HG03442 (cell line): ENCODE results near the gene RNF213.
"Not testable (repeated sequence)": the region's sequence is repeated elsewhere in the genome, so short reads cannot be mapped to it uniquely, and the experiment has no call there.

Experiments
- ATAC-seq: cut with Tn5 transposase; IDR thresholded peaks from one replicate; pipeline ENCODE4 v1.9.1; 2021; ENCODE audit warnings: mild to moderate bottlenecking, moderate library complexity; ENCODE audit not compliant: unreplicated experiment

Gene RNF213

GRCh38 chr17:80408872-80409271 lies 148.2 kb downstream of the RNF213 start:
- ATAC-seq = no peak

GRCh38 chr17:80409626-80410025 lies 149.0 kb downstream of the RNF213 start:
- ATAC-seq = no peak

- ATAC-seq = not testable (repeated sequence)
Measured at GRCh38 chr17:80410441-80411087, 149.9 kb downstream of the RNF213 start.

- no peak for ATAC-seq
Measured at GRCh38 chr17:80413771-80414507, 153.3 kb downstream of the RNF213 start.

- no peak for ATAC-seq
Measured at GRCh38 chr17:80414508-80414802, 153.8 kb downstream of the RNF213 start.

DNA sequence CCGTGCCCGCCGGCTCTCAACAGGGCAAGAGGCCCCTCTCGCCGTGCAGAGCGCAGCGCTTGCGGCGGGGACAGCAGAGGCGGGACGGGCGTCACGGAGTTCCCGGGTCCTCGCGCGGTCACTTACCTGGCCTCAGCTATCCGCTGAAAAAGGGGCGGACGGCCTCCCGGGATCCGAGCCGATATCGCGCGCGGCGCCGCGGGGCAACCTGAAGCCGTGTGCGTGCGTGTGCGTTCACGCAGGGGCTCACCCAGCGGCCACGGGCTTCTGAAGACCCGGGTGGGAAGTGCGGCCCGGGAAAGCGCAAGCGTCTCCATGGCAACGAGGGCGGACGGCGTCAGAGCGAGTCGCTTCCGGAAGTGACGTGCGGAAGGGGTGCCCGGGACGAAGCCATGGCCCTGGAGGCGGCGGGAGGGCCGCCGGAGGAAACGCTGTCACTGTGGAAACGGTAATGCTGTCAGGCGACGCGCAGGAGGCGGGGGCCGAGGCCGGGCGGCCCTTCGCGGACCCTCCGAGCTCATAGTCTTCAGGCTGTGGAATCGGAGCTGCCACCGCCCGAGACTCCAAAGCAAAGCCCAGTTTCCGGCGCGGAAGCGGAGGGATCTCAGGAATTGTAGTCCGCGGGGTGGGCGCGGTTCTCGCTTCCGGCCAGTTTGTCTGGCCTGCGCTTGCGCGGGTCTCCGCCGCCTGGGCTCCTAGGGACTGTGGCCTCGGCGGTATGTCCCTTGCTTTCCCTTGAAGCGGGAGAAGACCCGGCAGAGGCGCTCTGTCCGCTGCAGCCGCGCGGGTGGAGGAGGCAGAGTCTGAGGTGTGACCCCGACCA lies 154.4 kb downstream of the RNF213 start, which contains the start of gene ENDOV:
Gene ENDOV, plus strand, starts transcription at position 365 of the 823 bp plus-strand sequence. Its CDS starts 28 bp downstream, at position 393.
- peak; percentile 94 for ATAC-seq

- peak; percentile 11 for ATAC-seq
Measured at GRCh38 chr17:80415626-80416137, 155.0 kb downstream of the RNF213 start.

DNA sequence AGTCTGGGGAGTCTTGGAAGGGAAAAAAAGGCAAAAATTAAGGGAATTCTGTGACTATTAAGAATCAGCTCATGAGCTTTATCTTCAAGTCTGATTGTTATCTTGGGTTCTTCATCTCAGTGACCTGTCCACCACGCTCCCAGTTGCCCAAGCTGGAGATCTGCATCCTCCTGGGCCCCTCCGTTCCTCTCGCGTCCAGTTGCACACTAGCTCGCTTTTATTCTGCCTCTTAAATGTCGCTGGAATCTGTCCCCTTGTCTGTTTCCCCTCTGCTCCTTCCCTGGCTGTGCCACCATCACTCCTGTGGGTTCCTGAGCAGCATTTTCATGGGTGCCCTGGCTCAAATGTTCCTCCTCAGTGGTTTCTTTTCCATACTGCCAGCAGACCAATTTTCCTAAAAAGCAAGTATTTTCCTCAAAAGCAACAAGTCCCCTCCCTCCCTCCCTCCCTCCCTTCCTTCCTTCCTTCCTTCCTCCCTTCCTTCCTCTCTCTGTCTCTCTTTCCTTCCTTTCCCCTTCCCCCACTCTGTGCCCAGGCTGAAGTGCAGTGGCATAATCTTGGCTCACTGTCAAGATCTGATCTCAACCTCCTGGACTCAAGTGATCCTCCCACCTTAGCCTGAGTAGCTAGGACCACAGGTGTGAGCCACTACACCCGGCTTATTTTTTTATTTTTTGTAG lies 155.7 kb downstream of the RNF213 start:
- no peak for ATAC-seq

GRCh38 chr17:80416940-80417293 lies 156.3 kb downstream of the RNF213 start:
- ATAC-seq = no peak

DNA sequence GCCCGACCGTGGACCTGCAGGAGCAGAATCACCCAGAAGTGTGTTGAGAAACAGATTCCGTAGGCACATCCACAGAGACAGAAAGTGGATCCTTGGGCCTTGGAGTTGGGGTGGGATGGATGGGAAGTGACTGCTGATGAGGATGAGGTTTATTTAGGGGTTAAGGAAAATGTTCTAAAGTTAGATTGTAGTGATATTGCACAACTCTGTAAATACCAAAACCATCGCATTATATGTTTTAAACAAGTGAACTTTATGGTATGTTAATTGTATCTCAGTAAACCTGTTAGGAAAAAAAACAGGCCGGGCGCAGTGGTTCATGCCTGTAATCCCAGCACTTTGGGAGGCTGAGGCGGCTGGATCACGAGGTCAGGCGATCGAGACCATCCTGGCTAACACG lies 157.9 kb downstream of the RNF213 start:
- ATAC-seq = no peak

GRCh38 chr17:80419255-80419654 lies 158.6 kb downstream of the RNF213 start:
- no peak for ATAC-seq

DNA sequence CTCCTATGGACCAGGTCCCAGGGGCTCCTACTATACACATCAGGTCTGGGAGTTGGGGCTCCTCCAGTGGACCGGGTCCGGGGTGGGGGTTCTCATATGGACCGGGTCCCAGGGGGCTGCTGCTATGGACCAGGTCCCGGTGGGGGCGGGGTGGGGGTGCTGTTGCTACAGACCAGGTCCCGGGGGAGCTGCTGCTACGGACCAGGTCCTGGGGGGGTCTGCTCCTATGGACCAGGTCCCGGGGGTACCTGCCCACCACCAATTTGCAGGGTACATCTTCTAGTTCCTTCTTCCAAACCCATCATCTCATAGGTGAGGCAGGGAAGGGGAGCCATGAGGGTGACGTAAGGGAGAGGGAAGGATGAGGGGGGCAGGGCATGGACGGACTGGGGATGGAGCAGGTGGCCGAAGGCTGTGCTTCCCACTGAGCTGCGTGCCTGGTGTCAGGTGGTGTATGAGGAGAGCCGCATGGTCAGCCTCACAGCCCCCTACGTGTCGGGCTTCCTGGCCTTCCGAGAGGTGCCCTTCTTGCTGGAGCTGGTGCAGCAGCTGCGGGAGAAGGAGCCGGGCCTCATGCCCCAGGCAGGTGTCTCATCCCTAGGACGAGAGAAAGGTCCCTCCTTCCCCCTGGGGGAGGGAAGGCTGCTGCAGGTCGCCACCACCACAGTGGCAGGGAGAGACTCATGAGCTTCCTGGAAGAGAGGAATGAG lies 160.9 kb downstream of the RNF213 start:
- no peak for ATAC-seq

GRCh38 chr17:80422276-80422675 lies 161.6 kb downstream of the RNF213 start:
- ATAC-seq = no peak

DNA sequence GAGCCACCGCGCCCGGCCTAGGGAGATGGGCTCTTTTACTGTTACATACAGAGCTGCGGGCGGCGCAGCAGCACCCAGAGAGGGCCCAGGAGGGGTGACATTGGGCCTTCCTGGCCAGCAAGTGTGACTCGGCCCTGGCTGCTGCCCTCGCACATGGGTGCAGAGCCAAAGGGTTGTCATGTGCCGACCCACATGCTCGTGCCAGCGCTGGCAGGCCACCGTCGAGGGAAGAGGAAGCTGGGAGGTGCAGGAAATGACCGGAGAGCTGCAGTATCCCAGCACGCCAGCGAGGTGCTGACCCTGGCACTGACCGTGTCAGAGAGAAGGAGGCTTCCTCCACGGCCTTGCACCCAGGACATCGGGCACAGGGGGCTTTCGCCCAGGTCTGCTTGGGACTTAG lies 162.3 kb downstream of the RNF213 start:
- no peak for ATAC-seq

DNA sequence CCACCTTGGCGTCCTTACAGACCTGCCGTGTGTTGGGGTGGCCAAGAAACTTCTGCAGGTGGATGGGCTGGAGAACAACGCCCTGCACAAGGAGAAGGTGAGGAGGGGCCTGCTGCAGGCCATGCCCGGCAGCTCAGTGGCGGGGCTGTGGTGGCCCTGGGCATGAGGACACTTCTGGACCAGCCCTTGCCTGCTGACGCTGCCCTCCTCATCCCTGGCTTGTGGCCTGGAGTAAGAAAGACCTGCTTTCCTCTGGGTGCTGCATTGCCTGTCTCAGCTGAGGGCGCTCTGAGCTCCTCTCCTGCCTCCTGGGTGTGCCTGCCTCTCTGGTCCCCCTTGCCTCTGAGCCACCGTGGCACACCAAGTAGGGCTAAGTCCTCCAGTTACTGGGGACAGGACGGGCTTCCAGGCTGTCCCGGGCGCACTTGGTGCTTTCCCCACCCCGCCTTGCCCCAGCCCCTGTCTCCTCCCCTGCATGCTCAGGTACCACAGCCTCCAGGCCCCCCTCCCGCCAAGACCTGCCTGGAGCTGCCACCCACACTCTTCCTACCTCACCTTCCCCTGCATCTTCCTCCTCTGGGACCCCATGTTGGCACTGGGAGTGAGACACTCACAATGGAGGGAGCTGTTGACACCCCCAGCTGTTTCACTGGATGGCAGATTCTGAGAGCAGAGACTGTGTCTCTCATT lies 163.0 kb downstream of the RNF213 start:
- no peak for ATAC-seq

DNA sequence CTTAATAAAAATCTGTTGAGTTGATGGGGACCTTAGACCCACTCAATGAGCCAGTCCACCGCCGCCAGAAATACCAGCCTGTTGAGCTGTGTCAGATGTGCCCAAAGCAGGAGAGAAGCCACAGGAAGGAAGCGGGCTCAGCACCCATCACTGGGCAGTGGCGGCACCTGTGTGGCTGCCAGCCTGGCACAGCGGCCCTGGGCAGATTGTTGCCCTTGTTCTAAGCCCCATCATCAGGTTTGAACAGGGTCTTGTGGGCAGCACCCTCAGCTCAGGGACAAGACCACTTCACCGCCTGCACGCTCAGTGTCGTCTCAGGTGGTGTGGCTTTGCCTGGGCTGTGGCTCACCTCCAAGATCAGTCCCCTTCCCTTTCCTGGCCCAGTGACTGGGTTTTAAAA lies 163.6 kb downstream of the RNF213 start:
- ATAC-seq = no peak

DNA sequence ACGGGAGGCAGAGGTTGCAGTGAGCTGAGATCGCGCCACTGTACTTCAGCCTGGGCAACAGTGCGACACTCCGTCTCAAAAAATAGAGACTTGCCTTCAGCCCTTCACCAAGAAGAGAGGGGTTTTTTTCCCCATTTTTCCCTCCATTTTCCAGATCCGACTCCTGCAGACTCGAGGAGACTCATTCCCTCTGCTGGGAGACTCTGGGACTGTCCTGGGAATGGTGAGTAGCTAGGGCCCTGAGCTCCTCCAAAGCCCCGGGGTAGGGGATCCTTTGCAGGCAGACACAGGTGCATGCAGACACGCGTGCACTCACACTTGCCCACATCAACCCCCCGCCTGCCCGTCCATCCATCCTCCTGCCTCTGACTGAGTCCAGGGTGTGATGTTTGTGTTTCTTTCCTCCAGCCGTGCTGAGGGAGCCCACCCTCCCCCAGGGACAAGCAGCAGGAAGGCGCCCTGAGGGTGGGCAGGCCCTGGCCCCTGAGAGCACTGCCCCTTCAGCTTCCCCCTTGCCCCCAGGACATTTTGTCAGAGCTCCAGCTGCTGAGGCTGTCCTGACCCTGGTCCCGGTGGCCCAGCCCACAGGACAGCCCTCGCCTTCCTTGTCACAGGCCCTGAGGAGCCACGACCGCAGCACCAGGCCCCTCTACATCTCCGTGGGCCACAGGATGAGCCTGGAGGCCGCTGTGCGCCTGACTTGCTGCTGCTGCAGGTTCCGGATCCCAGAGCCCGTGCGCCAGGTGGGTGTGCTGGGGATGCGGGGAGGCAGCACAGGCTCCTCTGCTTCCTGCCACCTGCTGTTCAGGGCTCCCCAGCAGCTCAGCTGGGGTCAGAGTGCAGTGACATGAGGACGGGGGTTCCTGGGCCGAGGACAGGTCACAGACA lies 164.5 kb downstream of the RNF213 start:
- ATAC-seq = no peak

- ATAC-seq = no peak
Measured at GRCh38 chr17:80425835-80426426, 165.3 kb downstream of the RNF213 start.
